Raji (cell line): Measurements from ENCODE around the gene RNASEH1.

ENCODE experiments used
- POLR2A ChIP-seq: IDR thresholded peaks from 2 replicates; pipeline ENCODE4 v1.6.1; 2011; ENCODE audit warnings: low read depth, low read length, control low read depth; ENCODE audit not compliant: insufficient read depth

The RNASEH1 gene

DNA sequence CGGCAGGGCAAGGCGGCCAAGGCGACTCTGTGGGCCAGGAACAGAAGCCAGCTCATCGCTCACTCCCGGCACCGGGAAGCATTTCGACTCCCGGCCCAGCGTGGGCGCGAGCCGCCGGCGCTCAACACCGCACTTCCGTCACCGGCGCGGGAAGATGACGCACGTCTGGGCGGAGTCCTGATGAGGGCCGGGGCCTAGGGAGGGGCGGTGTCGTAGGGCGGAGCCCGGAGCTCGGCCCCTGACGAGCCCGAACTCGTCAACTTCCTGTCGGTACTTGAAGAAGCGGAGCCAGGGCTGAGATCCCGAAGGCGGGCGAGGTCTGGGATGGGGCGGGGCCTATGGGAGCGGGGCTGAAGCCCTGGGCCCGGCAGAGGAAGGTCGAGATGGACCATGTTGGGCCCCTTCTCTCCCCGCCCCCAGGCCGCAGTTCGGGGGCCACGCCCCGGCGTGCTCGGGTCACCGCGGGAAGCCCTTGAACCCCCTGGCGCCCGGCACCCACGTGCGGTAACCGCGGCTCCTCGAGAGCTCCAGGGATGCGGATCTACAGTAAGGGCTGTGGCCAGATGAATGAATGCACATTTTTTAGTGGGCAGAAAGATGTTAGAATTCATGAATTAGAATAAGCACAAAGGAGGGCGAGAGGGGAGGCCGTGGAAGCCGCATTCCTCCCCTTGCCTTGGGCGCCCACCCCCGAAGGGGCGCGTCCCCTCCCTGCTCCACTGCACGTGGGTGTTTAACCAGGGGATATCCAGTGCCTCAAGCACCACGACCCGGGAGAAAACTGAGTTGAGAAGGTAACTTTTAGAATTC is at the start of gene RNASEH1:
Gene RNASEH1, minus strand, starts transcription at position 129 of the 810 bp plus-strand sequence. Its CDS starts 73 bp downstream, at position 56.
- peak; percentile 96 for TF ChIP-seq POLR2A

DNA sequence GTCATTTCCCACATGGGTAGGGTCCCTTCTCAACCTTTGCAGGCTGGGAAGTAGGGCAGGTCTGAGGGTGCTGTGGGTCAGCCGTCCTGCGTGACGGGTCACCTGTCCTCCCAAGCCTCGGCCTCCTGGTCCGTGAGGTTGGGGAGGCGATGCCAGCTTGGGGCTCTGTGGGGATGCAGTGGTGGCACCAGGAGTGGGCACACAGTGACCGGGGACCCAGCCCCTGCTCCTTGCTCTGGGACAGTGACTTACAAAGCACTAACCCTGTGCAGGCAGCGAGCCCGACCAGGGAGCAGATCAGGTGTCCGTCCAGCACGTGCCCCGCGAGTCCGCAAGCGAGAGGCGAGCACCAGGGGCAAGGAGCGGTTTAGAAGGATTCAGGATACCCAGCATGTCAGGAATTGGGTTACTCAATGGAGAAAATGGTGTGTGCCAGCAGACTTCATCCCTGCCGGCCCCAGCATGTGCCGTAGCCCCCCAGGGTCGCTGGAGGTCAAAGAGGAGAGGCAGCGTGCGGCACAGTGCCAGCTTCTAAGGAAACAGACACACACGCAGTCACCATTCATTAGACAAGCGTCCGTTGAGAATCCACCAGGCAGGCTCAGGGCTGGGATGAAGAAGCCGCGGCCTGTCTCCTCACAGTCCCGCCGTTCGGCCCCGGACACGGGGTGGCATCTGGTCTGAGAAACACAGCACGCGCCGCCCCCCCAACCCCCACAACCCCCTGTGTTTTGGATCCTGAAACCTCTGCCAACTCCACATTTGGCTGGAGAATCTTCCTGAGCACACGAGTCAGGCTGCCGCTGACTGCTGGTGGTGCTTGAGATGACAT is 48.5 kb upstream of the RNASEH1 start:
- TF ChIP-seq POLR2A: no peak

DNA sequence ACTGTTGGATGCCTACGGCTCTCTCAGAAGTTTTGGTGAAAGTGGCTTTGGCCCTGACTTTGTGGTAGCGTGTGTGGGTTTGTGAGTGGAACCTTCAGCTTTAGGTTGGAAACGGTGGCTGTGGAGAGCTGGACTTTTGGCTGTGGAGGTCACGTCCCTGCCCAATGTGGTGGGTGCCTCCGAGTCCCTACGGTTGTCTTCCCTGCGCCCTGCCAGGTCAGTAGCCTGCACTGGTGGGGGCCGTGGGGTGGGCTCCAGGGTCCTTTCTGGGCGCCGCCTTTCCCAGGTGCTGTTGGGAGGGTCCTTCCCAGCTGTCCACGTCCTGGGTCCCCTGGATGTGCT is 47.9 kb upstream of the RNASEH1 start:
- no peak for TF ChIP-seq POLR2A

DNA sequence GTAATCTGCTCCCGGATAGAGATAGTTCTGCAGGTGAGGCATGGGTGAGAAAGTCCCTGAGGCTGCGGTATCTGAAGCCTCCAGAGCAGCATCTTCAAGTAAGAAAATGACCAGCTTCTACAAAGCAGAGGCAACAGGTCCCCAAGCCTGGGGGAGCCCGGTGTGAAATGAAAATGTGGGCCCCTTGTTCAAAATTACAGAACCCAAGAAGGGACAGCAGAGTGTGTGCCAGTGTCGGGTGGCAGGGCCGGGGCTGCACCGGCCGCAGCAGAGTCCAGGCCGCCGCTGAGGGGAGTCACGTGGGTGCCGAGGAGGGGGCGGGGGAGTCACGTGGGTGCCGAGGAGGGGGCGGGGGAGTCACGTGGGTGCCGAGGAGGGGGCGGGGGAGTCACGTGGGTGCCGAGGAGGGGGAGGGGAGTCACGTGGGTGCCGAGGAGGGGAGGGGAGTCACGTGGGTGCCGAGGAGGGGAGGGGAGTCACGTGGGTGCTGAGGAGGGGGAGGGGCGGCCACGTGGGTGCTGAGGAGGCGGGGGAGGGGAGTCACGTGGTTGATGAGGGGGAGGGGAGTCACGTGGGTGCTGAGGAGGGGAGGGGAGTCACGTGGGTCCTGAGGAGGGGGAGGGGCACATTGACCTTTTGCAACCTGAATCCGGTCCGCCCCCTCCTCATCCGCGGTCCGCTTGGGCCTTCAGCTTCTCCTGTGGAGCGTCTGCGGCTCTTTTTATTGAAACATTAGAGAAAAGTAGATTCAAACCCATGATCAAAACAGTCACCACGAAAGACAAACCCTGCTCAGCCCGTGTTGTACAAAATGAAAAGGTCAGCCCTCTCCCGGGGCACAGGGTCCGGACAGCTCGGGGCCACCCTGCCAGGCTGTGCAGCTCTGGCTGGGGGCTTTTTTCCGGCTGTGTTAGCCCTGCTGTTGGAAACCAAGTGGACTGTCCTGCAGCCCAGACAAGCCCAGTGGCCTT is 47.1 kb upstream of the RNASEH1 start:
- no peak for TF ChIP-seq POLR2A

DNA sequence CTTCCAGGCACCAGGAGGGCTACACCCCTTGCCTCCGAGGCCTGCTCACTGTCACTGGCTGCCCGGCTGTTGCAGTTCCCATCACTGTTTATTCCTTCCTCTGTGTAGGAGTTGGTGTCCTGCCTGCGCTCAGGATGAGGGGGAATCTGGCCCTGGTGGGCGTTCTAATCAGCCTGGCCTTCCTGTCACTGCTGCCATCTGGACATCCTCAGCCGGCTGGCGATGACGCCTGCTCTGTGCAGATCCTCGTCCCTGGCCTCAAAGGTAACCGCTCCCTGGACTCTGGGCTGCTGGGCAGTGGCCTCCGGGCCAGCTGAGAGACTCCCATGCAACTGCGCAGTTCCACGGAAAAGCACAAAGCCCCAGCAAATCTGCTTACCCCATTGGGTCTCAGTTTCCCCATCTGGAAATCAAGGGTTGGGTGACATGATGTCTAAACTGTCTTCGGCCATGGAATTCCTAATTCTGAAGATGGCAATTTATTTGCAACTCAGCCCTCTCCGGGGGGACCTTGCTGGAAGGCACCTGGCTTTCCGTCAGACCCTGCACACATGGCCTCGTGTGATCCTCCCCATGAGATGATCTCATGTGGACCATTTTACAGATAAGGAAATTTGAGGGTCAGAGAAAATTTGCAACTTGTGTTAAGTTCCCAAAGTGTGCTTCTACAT is 46.2 kb upstream of the RNASEH1 start:
- no peak for TF ChIP-seq POLR2A

GRCh38 chr2:3603536-3604206 is 45.5 kb upstream of the RNASEH1 start:
- no peak for TF ChIP-seq POLR2A

DNA sequence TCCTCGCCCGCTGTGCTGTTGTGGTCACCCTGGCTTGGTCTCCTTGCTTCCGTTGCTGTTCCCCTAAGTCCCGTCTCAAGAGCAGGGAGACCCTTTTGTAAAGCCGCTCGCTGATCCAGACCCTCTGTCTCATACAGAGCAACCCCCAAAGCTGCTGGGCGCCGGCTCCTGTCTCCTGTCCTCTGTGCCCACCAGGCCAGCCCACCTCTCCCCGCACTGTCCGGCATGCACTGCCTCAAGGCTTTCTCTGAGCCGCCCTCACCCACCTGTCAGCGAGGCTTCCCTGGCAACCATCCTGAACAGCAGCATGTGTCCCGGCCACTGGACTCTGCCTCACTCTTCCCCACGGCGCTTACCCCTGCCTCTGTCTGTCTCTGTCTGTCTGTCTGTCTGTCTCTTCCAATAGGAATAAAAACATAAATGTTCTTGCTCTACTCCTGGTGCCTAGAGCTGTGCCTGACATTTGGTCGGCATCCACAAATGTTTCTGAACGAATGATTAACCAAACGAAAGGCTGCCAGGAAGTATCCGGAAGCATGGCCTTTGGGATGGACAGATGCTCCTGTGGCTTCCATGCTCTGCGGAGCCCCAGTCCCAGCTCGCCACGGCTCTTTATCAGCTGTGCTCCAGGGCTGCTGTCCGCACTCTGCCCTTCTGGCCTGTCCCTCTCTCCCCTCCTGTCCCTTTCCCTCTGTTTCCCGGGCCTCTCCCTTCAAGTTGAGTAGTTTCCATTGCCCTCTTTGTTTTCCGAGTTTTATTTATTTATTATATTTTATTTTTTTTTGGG is 44.6 kb upstream of the RNASEH1 start:
- no peak for TF ChIP-seq POLR2A

GRCh38 chr2:3601561-3602271 is 43.6 kb upstream of the RNASEH1 start:
- TF ChIP-seq POLR2A: no peak

DNA sequence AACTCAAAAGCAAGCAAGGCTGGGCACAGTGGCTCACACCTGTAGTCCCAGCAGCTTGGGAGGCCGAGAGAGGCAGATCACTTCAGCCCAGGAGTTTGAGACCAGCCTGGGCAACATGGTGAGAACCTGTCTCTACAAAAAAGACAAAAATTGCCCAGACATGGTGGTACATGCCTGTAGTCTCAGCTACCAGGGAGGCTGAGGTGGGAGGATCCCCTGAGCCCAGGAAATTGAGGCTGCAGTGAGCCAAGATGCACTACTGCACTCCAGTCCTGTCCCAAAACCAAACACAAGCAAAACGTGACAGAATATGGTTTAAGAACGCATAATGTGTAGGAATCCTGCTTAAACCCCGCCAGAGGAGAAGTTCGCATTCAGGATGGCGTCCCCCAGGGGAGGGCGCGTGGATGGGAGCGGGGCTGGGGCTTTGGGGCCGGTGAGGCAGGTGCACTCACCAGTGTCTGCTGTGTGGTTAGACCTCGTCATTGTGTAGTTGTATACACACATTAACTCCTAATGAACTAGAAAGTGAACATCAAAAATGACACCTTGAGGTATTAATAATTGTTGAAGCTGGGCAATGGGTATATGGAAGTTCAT is 42.2 kb upstream of the RNASEH1 start:
- TF ChIP-seq POLR2A: no peak

- TF ChIP-seq POLR2A: no peak
Measured at GRCh38 chr2:3598912-3599854, 41.0 kb upstream of the RNASEH1 start.
